Liver (tissue), 9 donors: Measurements from ENCODE around the gene TTC7B. TPM values are rescaled to one million over a fixed set of nuclear protein-coding genes. Genes with fewer than 3 reads are reported as not detected.

Experiments used
- DNase-seq: peaks from one replicate; pipeline ENCODE4 v3.0.0-alpha.2; 2017; ENCODE audit warnings: low spot score
- H3K27ac ChIP-seq, 2 donors: one replicate each; pipeline ENCODE4 v1.7.0; 2013; ENCODE audit warnings: inconsistent platforms in 2 of 2, low read length in 2 of 2, control low read depth in 1 of 2, low read depth in 1 of 2, mild to moderate bottlenecking in 1 of 2
- H3K27me3 ChIP-seq, 4 donors: one replicate each; pipeline versions ENCODE4 v1.6.1 to v1.7.0; 2013; ENCODE audit warnings: low read length in 3 of 4, inconsistent platforms in 1 of 4, mild to moderate bottlenecking in 1 of 4, moderate library complexity in 1 of 4; ENCODE audit not compliant: control insufficient read depth in 4 of 4, insufficient read depth in 4 of 4
- H3K36me3 ChIP-seq, 4 donors: one replicate each; pipeline versions ENCODE4 v1.6.1 to v1.7.0; 2013; ENCODE audit warnings: low read length in 3 of 4, mild to moderate bottlenecking in 3 of 4, low read depth in 1 of 4, moderate library complexity in 1 of 4; ENCODE audit not compliant: control insufficient read depth in 4 of 4, insufficient read depth in 3 of 4
- H3K4me1 ChIP-seq, 4 donors: one replicate each; pipeline versions ENCODE4 v1.6.1 to v1.7.0; 2013; ENCODE audit warnings: low read length in 3 of 4, mild to moderate bottlenecking in 3 of 4, moderate library complexity in 1 of 4; ENCODE audit not compliant: control insufficient read depth in 4 of 4, insufficient read depth in 4 of 4
- H3K4me3 ChIP-seq, 3 donors: one replicate each; pipeline versions ENCODE4 v1.6.1 to v1.7.0; 2013; ENCODE audit warnings: low read length in 3 of 3, control low read depth in 1 of 3, low read depth in 1 of 3, mild to moderate bottlenecking in 1 of 3
- H3K9ac ChIP-seq, 2 donors: one replicate each; pipeline ENCODE4 v1.7.0; 2013; ENCODE audit warnings: low read length in 2 of 2, mild to moderate bottlenecking in 2 of 2, moderate library complexity in 2 of 2, control low read depth in 1 of 2, low read depth in 1 of 2
- H3K9me3 ChIP-seq, 4 donors: one replicate each; pipeline versions ENCODE4 v1.6.1 to v1.7.0; 2013; ENCODE audit warnings: low read length in 3 of 4; ENCODE audit not compliant: control insufficient read depth in 4 of 4
- ATF3 ChIP-seq: IDR thresholded peaks from 2 replicates; pipeline ENCODE4 v1.6.1; 2016; ENCODE audit warnings: antibody characterized with exemption
- CTCF ChIP-seq: fragments of 150-350 bp; IDR thresholded peaks from 2 replicates; pipeline ENCODE4 v1.5.1; 2017; ENCODE audit warnings: improper control_type of control experiment, low read depth, low read length; ENCODE audit not compliant: missing input control
- EGR1 ChIP-seq, 2 donors: IDR thresholded peaks; 2 replicates each; pipeline ENCODE4 v1.6.1; 2016 to 2018; ENCODE audit warnings: antibody characterized with exemption in 2 of 2, low read depth in 2 of 2
- FOXA1 ChIP-seq: IDR thresholded peaks from 2 replicates; pipeline ENCODE4 v1.6.1; 2016; ENCODE audit warnings: antibody characterized with exemption
- FOXA2 ChIP-seq: IDR thresholded peaks from 2 replicates; pipeline ENCODE4 v1.6.1; 2016; ENCODE audit warnings: antibody characterized with exemption
- GABPA ChIP-seq, 2 donors: IDR thresholded peaks in 1 of 2; conservative IDR thresholded peaks in 1 of 2; 2 replicates each; pipeline ENCODE4 v1.6.1; 2016; ENCODE audit warnings: antibody characterized with exemption in 2 of 2, mild to moderate bottlenecking in 1 of 2, moderate library complexity in 1 of 2
- HNF4A ChIP-seq, 2 donors: conservative IDR thresholded peaks; 2 replicates each; pipeline ENCODE4 v1.6.1; 2016; ENCODE audit warnings: antibody characterized with exemption in 2 of 2, mild to moderate bottlenecking in 2 of 2
- HNF4G ChIP-seq: IDR thresholded peaks from 2 replicates; pipeline ENCODE4 v1.6.1; 2016; ENCODE audit warnings: antibody characterized with exemption
- JUND ChIP-seq, 2 donors: IDR thresholded peaks; 2 replicates each; pipeline ENCODE4 v1.6.1; 2016; ENCODE audit warnings: antibody characterized with exemption in 2 of 2
- MAX ChIP-seq: IDR thresholded peaks from 2 replicates; pipeline ENCODE4 v1.6.1; 2016; ENCODE audit warnings: antibody characterized with exemption
- NR2F2 ChIP-seq: IDR thresholded peaks from 2 replicates; pipeline ENCODE4 v1.6.1; 2016; ENCODE audit warnings: antibody characterized with exemption
- REST ChIP-seq: IDR thresholded peaks from 2 replicates; pipeline ENCODE4 v1.6.1; 2016; ENCODE audit warnings: antibody characterized with exemption, mild to moderate bottlenecking
- RXRA ChIP-seq, 2 donors: IDR thresholded peaks; 2 replicates each; pipeline ENCODE4 v1.6.1; 2017 to 2018; ENCODE audit warnings: antibody characterized with exemption in 2 of 2, mild to moderate bottlenecking in 1 of 2
- SP1 ChIP-seq: IDR thresholded peaks from 2 replicates; pipeline ENCODE4 v1.6.1; 2018; ENCODE audit warnings: antibody characterized with exemption, mild to moderate bottlenecking
- TAF1 ChIP-seq: conservative IDR thresholded peaks from 2 replicates; pipeline ENCODE4 v1.6.1; 2016; ENCODE audit warnings: antibody characterized with exemption, mild to moderate bottlenecking
- YY1 ChIP-seq: IDR thresholded peaks from 2 replicates; pipeline ENCODE4 v1.6.1; 2016; ENCODE audit warnings: antibody characterized with exemption, mild to moderate bottlenecking
- ZBTB33 ChIP-seq: IDR thresholded peaks from 2 replicates; pipeline ENCODE4 v1.6.1; 2016; ENCODE audit warnings: antibody characterized with exemption
- WGBS: extraction: QIAGEN DNeasy Blood & Tissue Kit; methylation state at CpG from one replicate; pipeline ENCODE4 v1.1.7; 2013; 5-methylcytosine and 5-hydroxymethylcytosine counted together
- polyA plus RNA-seq, 2 donors: library from polyadenylated mRNA; stranded (reverse) in 1 of 2; unstranded in 1 of 2; fragments of 200-250 nt in 1 of 2; fragments of >200 nt in 1 of 2; fragmentation: Nextera tagmentation in 1 of 2; extraction: Ambion mirVana in 1 of 2; gene quantifications; one replicate each; pipeline versions ENCODE4 v1.2.1 to v1.2.3, GENCODE V29; 2013 to 2015
- total RNA-seq, 2 donors: library from RNA; depleted of rRNA; stranded (reverse); fragments of >200 nt; gene quantifications; one replicate each; pipeline ENCODE4 v1.2.3, GENCODE V29; 2014
- donor health status: healthy.
- donor health status: healthy.
- donor health status: healthy.
- donor health status: healthy.
- donor health status: healthy.

The TTC7B gene
- total and polyA plus RNA-seq, 4 donors: 9.1 to 31.0 (median 12.5) TPM

- Histone ChIP-seq H3K4me1 (peaks cover 0 to 10% (median 2%) of the 10 kb centered on the region in 4 donors), H3K9ac (no peak overlapping the region), H3K27ac (no peak overlapping the region), H3K9me3 (no peaks in the 10 kb centered on the region), H3K36me3 (peaks cover 0 to 7% (median 0%) of the 10 kb centered on the region in 4 donors), H3K27me3 (no peaks in the 10 kb centered on the region), H3K4me3 (no peak overlapping the region)
- DNase-seq: no peak
- no peak for TF ChIP-seq CTCF
- no peak for TF ChIP-seq JUND (IDR thresholded peaks at IDR 0.05)
- TF ChIP-seq FOXA1: no peak
- no peak for TF ChIP-seq HNF4A (conservative IDR thresholded peaks at IDR 0.05)
- no peak for TF ChIP-seq ATF3
- TF ChIP-seq GABPA (IDR thresholded peaks at IDR 0.05 in 1 of 2, conservative IDR thresholded peaks at IDR 0.05 in 1 of 2): no peak
- no peak for TF ChIP-seq ZBTB33
- TF ChIP-seq SP1: no peak
- no peak for TF ChIP-seq MAX
- no peak for TF ChIP-seq TAF1
- no peak for TF ChIP-seq FOXA2
- no peak for TF ChIP-seq YY1
- TF ChIP-seq NR2F2: no peak
- TF ChIP-seq REST: no peak
- no peak for TF ChIP-seq EGR1 (IDR thresholded peaks at IDR 0.05; ENCODE audit: low read depth in 2 of 2)
- TF ChIP-seq RXRA (IDR thresholded peaks at IDR 0.05): no peak
- whole genome bisulfite sequencing: 90% methylated on average over 3 of the region's 3 CpGs
Measured at GRCh38 chr14:90693413-90693812, 122.8 kb downstream of the TTC7B start.

- peaks cover 0 to 7% (median 1%) of the 10 kb centered on the region in 4 donors for H3K36me3 ChIP-seq
- H3K9me3 ChIP-seq: no peaks in the 10 kb centered on the region
- H3K27me3 ChIP-seq: no peaks in the 10 kb centered on the region
- no peak overlapping the region for H3K9ac ChIP-seq
- DNase-seq: no peak
- no peak overlapping the region for H3K4me3 ChIP-seq
- no peak overlapping the region for H3K27ac ChIP-seq
- peaks cover 0 to 8% (median 2%) of the 10 kb centered on the region in 4 donors for H3K4me1 ChIP-seq
- WGBS: 82% methylated on average over 1 of the region's 1 CpG
- TF ChIP-seq FOXA1: no peak
- no peak for TF ChIP-seq NR2F2
- TF ChIP-seq CTCF: no peak
- no peak for TF ChIP-seq REST
- TF ChIP-seq HNF4G: no peak
- no peak for TF ChIP-seq TAF1
- no peak for TF ChIP-seq YY1
- TF ChIP-seq ATF3: no peak
- no peak for TF ChIP-seq RXRA (IDR thresholded peaks at IDR 0.05)
Measured at GRCh38 chr14:90692826-90693225, 123.4 kb downstream of the TTC7B start.
